HG02943 (cell line): ENCODE results near the gene ZNFX1.
"Not testable (repeated sequence)": the region's sequence is repeated elsewhere in the genome, so short reads cannot be mapped to it uniquely, and the experiment has no call there.

Source experiments
- ATAC-seq: cut with Tn5 transposase; IDR thresholded peaks from one replicate; pipeline ENCODE4 v1.9.1; 2021; ENCODE audit warnings: mild to moderate bottlenecking, low read depth, moderate library complexity; ENCODE audit not compliant: unreplicated experiment

ZNFX1 gene

DNA sequence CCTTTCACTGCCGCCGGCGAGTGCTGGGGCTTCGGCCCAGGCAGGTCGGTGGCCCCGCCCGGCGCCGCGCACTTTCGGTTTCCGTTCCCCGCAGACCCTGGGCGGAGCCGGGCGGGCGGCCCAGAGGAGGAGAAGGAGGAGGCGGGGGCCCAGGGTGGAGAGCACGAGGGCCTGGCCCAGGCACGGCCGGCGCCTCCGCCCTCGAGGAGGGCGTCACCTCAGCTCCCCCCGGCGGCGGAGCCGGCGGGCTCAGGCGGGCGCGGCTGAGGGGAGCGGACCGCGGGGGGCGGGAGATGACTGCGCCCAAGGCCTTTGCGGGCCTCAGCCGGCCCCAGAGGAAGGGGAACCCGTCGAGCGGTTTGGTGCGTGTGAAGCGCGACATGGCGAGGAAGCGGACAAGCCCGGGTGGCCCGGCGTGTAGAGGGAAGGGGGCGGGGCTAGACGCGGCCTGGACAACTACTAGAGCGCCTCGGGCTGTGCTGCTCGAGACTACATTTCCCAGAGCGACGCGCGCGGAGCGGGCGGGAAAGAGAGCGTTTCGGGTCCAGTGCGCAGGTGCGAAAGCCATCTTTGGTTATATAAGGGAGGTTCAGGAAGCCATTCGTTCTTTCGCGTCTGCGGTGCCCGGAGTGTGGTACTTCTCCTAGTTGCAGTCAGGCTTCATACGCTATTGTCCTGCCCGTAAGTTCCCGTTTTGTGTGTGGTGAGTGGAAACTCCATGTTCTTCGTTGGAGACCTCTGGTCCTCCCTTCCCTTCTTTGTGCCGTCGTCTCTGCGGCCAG, at the start of gene ZNFX1:
ZNFX1 (minus strand) TSS at position 22 of the 782 bp plus-strand sequence. CDS start 2,218 bp downstream, outside the sequence.
- ATAC-seq = peak; percentile 88

DNA sequence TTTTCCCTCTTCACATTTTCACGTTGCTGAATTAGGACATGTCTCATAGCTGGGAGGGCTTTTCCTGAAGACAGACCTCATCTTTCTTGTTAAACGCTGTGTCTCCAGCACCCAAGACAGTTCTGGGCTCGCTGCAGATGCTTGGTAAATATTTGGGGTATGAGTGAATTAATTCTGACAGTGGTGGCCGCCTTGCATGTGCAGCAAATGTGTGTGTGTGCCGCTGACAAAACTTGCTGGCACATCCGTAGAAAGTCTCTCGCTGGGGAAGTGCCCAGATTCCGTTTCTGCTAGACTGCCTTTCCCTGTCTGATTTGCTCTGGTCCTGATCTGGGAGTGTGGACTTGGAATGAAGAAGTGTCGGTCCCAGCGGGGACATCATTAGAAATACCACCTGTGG, 48.2 kb upstream of the ZNFX1 start:
- no peak for ATAC-seq

DNA sequence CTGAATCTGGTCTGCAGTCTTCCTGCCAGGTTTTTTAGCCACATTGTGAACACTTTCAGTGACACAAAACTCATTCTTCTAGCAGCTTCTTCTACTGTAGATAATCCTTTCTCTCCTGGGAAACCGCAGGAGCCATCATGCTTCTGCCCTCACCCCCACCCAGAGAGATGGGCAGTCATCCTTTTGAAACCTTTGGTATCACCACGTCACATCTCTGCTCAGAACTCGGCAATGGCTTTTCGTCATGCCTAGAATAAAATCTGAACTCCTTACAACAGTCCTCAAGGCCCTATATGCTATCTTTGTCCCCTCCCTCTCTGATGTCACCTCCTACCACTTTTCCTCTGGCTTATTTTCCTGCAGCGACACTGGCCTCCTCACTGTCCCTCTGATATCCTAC, 46.4 kb upstream of the ZNFX1 start:
- ATAC-seq = no peak

DNA sequence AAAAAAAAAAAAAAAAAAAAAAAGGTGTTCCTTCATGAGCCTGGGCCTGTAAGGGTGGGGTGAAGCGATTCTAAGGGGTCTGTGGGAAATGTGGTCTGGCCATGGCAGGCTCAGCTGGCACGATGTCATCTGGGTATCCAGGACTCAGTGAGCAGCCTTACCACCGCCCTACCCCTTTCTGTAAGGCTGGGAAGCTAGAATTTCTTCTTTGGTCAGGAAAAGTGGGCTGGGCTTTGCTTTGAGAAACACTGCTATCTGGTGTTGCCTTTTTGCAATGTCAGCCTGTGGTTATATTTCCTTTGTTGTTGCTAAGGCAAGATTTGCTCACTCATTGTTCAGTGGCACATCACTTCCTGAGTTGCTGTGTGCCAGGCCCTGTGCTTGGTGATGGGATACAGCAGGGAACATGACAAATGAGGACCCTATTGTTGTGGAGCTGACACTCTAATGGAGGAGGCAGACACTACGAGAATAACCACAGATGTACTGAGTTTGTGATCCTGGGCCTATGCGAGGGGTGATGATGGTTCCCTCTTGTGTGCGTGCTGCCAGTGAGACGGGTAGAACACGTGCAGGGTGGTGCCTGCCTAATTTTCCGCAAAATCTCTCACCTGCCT, 45.9 kb upstream of the ZNFX1 start:
- ATAC-seq = no peak

DNA sequence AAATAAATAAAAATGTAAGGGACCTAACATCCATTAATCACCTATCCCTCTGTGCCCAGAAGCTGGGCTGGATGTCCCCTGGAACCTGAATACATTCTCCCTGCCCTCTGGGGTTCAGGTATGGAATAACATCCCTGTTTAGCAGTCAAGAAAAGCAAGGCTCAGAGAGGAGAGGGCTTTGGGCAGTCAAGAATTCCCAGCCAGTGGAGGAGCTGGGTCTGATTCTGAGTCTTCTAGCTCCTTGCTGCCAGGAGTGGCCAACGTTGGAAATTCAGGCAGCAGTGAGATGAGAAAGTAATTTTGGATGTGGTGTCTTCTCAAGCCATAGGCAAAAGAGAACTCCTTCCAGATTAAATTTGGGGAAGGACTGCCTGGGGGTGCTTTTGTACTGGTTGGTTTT, 42.6 kb upstream of the ZNFX1 start:
- ATAC-seq = no peak

DNA sequence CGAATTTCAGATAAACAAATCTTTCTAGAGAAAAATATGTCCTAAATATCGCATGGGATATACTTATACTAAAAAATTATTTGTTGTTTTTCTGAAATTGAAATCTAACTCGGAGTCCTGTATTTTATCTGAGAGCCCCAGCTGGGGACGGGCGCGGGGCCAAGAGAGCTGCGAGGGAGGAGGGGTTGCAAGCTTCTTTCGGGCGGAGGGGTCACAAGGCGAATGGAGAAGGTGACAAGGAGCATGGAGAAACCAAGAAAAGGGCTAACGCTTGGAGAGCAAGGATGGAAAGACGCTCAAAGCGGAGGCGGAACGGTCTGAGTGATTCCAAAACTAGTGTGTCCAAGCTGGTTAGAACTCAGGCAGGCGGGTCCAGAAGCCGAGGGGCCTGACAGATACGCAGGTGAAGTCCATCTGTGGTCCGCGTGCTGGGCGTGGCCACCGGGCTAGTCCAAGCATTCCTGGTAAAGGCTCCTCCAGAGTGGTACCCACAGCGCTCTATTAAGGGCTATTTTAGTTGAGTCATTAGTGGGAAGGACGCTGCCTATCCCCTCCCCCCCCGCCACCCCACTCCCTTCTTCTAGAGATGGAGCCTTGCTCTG, 41.5 kb upstream of the ZNFX1 start:
- no peak for ATAC-seq

DNA sequence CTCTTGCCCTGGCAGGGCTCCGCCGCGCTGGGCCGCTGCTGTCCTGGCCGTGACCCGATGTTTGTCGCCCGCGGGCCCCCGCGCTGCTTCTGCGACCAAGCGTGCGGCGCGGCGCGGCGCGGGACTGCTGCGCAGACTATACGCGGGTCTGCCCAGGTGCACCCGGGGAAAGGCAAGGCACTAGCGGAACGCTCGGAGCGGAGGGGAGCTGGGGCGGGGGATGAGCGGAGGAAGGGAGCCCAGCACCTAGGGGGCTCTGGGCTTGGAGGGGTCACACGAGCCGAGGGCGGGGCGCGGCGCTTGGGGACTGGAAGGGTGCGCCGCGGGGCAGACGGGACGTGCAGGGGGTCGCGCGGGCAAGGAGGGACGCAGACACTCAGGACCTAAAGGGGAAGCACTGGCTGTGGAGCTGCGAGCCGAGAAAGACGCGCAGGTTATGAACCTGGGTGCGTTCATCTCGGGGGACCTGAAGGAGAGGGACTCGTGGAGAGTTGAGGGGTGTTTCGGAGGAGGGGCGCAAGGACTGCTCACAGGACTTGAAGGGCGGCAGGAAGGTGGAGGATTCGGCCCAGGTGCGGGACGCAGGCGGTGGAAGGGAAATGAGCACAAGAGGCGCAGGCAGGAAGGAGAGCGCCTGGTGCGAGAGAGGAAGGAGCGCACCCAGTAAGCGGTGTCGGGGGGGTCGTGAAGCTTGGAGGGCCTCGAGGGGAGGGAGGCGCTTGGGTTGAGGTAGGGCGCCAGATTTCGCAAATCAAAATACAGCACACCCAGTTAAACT, 40.8 kb upstream of the ZNFX1 start:
- no peak for ATAC-seq

DNA sequence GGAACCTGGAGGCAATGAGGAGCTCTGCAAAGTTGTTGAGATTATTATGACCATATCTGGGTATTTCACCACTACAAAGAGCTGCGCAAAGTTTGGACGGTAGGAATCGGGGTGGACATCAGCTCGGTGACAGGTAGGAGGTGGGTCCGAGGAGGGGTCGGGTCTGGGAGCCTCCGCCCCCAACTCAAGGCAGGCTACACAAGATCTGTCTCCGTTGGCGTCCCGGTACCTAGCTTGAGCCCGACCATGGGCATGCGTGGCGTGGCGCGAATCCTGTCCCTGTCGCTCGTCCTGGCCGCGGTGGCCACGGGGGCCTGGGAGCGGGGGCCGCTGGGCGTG, 40.2 kb upstream of the ZNFX1 start:
- ATAC-seq = no peak

DNA sequence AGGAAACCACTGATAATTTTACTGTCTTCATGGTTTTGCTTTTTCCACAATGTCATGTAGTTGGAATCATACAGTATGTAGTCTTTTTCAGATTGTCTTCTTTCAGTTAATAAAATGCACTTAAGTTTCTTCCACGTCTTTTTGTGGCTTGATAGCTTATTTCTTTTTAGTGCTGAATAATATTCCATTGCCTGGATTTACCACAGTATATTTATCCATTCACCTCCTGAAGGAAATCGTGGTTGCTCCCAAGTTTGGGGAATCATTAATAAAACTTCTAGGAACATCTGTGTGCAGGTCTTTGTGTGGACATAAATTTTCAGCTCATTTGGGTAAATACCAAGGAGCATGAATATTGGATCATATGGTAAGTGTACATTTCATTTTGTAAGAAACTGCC, 38.8 kb upstream of the ZNFX1 start:
- no peak for ATAC-seq

DNA sequence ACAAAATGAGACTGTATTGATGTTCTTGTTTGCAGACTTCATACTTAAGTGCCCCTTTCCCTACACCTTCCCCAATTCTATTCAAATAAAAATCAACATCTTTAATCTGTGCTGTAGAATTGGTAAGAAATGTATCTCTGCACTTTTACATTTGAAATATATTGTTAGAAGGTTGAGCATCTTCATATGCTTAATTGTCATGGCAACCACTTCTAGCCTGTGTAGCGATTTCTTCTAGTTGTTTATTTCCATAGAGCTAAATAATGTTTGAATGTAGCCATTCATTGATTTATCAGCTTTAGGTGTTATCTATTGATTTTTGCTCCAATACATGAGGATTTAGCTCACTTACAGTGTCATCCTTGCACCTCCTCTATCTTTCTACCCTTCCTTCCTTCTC, 37.7 kb upstream of the ZNFX1 start:
- no peak for ATAC-seq

DNA sequence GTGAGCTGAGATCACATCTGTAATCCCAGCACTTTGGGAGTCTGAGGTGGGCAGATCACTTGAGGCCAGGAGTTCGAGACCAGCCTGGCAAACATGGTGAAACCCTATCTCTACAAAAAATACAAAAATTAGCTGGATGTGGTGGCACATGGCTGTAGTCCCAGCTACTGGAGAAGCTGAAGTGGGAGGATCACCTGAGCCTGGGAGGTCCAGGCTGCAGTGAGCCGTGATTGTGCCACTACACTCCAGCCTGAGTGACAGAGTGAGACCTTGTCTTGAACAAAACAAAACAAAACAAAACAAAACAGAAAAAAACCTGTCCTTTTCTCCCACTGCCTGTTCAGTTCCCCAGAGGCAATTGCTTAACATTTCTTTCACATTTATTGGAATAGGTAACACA, 36.2 kb upstream of the ZNFX1 start:
- ATAC-seq = not testable (repeated sequence)

DNA sequence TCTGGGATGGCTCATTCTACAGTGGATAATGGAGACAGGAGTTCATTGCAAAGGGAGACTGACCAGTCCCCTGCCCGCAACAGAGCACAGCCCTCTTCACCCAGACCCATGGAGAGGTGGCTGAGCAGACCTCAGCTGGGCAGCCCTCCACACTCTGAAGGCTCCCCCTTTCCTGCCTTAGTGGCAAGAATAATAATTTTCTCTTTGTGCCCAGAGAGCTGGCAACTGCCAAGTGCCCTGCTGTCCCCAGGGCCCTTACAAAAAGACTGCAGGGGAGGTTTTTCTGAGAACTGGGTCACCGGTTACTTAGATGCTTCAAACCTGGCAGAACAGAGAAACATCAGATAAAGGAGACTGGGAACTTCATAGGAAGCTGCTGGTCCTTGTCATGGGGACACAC, 35.4 kb upstream of the ZNFX1 start:
- ATAC-seq = no peak

DNA sequence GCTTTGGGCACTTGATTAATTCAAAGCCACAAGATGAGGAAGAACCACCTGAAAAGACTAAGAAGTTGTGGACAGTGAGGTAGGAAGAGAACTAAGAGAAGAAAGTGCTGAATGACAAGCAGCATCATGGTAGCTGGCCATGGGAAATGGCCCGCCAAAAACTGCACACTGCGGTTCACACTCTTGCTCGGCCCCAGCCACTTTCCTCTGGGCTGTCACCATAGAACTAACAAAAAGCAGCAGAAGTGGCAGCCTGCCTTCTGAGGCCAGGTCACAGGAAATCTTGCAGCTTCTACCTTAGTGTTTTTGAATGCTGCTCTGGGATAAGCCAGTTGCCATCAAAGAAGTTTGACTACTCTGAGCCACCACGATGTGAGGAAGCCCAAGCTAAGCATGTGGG, 34.8 kb upstream of the ZNFX1 start:
- no peak for ATAC-seq

DNA sequence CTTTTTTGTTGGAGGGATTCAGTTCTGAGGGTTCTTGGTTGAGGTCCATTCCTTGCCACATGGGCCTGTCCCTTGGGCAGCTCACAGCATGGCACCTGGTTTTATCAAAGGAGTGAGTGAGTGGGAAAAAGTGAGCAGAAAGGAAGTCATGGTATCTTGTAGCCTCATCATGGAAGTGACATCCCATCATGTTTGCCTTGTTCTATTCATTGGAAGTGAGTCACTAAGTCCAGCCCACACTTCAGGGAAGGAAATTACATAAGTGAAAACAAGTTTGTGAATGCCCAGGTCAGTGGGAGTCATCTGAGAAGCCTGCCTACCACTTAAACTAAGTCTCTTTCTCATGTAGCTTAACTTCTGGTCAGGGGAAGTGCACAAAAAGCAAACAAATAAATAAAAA, 32.8 kb upstream of the ZNFX1 start:
- ATAC-seq = no peak

DNA sequence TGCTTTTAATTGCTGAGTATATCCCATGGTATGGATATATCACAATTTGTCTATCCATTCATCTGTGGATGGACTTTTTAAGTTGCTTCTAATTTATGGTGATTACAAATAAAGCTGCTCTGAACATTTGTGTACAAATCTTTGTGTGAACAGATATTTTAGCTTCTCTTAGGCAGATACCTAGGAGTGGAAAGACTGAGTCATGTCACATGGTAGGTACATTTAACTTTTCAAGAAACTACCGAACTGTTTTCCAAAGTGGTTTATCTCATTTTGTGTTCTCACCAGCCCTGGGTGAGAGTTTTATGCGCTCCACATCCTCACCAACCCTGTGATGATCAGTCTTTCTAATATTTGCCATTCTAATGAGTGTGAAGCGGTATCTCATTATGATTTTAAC, 31.0 kb upstream of the ZNFX1 start:
- ATAC-seq = no peak

DNA sequence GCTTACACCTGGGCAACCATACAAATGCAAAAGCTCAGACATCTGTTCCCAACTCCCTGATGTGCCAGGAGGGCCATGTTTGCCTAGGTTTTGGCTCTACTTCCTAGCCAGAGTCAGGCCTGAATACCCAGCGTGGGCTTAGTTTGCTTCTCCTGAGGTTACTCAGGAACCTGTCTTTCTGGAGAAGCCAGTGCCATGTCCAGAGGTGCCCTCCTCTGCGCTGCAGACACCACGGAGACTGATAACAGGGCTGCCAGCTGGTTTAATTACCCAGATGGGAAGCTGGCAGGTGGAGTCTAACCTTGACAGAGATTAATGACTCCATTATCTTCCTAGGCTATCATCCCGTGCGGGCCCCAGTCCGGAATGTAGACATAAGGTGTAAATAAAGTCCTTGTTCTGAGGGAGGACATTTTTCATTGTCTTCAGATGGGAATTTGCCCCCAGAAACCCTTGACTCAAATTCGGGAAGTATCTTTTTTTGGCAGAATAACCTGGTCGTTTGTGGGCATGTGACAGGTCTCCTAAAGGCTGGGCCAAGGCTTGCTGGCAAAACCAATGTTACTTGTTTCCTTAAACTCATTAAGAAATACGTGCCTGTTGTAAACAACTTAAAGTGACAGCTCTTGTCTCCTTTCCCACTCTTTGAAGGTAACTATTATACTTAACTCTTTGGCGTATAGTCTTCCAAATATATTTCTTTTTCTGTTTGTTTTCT, 29.2 kb upstream of the ZNFX1 start:
- no peak for ATAC-seq

DNA sequence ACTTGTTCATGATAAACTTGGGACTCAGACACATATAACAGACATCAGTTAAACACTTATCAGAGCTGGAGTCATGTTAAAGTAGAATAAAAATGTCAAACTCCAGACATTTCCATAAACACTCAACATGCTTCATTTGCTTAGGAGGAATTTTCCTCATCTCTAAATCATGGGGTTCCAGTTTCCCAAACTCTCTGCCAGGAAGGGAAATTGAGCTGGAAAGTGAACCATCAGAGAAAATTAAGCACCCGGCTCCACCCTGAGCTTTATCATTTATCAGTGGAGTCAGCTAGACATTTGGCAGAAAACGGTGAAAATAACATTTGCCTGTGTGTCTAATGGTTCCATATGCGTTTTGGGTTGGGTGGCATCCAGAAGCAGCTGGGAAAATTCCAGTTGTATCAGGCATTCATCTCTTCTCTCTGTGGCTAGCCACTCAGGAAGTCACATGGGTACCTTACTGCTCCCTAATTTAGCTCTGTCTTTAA, 25.3 kb upstream of the ZNFX1 start:
- no peak for ATAC-seq

DNA sequence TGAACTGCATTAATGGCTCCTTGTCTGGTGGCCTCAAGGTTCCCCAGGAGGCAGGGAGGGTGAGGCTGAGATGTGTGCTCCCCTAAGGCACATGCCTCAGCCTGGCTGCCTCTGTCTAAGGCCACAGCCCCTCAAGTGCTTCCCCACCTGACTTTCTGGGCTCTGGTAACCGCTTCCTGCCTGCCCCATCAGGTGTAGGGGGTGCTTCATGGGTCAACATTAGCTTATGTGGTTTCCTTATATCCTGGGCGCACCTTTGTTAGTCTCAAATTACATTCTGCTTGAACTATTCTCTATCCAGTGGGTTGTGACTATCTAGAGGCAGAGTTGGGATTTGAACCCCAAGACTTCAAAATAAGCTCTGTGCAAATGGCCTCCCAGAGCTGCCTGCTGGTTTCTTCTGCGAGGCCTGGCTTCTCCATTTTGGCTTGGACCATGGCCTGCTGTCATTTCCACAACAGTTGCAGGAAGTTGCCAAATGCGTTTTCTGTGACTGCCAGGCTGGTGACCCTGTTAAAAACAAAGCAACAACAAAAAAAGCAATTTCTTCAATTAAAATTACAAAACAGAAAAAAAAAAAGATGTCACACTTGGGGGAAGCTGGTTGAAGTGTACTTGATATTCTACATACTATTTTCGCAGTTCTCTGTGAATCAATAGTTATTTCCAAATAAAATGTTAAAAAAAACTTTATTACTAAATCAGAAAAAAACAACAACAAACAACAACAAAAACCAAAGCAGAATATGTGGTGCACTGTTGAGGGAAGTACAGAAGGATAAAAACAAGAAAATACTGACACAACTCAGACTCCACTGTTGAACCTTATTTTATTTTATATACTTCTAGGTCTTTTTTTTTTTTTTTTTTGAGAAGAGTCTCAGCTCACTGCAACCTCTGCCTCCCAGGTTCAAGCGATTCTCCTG, 20.0 kb upstream of the ZNFX1 start:
- no peak for ATAC-seq

DNA sequence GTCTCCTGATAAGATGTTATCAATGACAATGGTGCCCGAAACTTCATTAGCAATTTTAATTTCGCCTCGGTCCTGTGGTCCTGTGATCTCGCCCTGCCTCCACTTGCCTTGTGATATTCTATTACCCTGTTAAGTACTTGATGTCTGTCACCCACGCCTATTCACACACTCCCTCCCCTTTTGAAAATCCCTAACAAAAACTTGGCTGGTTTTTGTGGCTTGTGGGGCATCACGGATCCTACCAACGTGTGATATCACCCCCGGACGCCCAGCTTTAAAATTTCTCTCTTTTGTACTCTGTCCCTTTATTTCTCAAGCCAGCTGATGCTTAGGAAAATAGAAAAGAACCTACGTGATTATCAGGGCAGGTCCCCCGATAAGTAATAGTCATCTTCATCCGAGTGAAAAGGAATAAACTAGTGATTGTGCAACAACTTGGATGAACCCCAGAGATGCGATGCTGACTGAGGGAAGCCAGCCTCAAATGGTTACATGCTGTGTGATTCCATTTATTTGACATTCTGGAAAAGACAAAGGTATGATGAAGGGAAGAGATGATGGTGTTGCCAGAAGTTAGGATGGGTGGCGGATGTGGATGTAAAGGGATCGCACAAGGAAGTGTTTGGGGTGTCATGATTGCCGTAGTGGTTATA, 16.3 kb upstream of the ZNFX1 start:
- not testable (repeated sequence) for ATAC-seq
